ENCODE results near the gene BRD8. TPM values are rescaled to one million over a fixed set of nuclear protein-coding genes. Genes with fewer than 3 reads are reported as not detected.

BRD8 gene
- polyA plus RNA-seq, 1 of the 3 experiments (the other 2 are of a cell fraction), result 46.2 TPM

DNA sequence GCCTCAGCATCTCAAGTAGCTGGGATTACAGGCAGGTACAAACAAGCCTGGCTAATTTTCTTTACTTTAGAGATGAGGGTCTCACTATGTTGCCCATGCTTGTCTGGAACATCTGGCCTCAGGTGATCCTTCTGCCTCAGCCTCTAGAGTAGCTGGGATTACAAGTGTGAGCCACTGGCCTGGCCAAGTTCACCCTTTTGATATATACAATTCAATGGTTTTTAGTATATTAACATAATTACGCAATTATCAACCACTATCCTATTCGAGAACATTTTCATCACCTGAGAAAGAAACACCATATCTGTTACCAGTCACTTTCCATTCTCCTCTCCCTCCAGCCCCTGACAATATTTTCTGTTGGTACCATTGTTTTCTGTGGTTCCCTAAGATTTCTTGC, 38.4 kb upstream of the BRD8 start:
- CTCF ChIA-PET, result interaction anchor here (1.0 to 2.6 kb wide), 3 partner anchors 15 to 136 kb away, joined by 3 to 12 read pairs (median 10); partner anchors contain the start of gene KDM3B

DNA sequence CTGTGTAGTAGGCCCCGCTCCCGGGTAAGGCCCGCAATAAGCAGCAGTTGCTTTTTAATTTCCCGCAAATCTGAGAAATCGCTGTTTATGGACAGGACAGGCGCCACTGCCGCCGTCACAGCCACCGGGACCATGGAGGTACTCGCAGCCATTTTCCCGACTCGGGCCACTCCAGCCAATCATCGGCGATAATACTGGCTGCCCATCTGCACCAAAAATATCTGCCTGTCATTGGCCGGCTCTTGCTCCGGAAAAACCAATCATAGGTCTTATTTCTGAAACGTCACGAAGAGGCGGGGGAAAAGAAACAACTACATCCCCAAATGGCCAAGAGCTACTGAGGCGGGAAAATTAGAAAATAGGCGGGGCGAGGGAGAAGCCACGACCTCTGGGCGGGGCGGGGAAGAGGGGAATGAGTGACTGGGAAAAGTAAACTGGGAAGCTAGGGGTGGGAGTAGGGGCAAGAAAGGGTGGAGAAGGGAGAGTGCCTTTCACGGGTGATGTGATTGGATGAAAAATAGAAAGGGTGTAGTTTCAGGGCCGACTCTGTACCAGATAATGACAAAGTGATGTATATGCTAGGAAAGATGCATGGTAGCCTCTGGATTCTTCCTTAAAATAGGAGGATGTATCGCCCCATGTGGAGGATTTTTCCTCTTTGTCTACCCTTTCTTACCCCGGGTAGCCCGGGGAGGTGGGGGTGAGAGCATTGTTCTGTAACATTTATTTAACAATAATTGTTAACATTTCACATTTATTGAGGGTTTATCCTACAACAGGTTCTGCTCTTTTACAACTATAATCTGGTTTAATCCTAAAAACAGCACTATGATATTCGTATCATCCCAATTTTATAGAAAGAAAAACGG, 35.0 kb upstream of the BRD8 start, which contains the start of gene CDC23:
Gene CDC23 (minus strand): TSS at position 163 of the 869 bp plus-strand sequence. CDS start 11 bp downstream, at position 152.
- Histone ChIP-seq H2AFZ (ENCODE audit: low read depth) (peak within 1 kb of the TSS; percentile 91), H3K4me3 (ENCODE audit: low read depth in 2 of 2, low read length in 1 of 2) (peak within 1 kb of the TSS; percentile 79 to 95), H3K9me2 (no peaks in the 10 kb centered on the region), H3K27me3 (ENCODE audit: insufficient read depth) (no peaks in the 10 kb centered on the region), H3K79me2 (ENCODE audit: insufficient read depth) (peaks cover 48% of the 10 kb centered on the region), H3K27ac (ENCODE audit: low read depth in 2 of 2, low read length in 1 of 2) (peak within 1 kb of the TSS; percentile 56 to 64), H3K36me3 (replicated peaks in 1 of 2; ENCODE audit: control insufficient read depth in 1 of 2, insufficient read depth in 2 of 2, low read length in 1 of 2) (peaks cover 0 to 13% of the 10 kb centered on the region in 2 experiments), H3K4me2 (peak within 1 kb of the TSS; percentile 94), H3K9ac (peak within 1 kb of the TSS; percentile 90), H4K20me1 (ENCODE audit: insufficient read depth) (0 out of 2 replicates have a peak, but pooled peaks cover 3% of the 10 kb centered on the region), H3F3A (replicated peaks; ENCODE audit: insufficient read depth) (peaks cover 5% of the 10 kb centered on the region), H3K9me3 (no peaks in the 10 kb centered on the region), H3K4me1 (ENCODE audit: control insufficient read depth in 1 of 2, insufficient read depth in 2 of 2, low read depth in 1 of 2, low read length in 1 of 2) (peaks cover 5 to 12% of the 10 kb centered on the region in 2 experiments; a peak in 2 of 4 replicates)
- POLR2A ChIA-PET, result interaction anchor here (0.7 to 1.0 kb wide), 5 partner anchors 15 to 362 kb away, joined by 3 to 7 read pairs (median 4); partner anchors contain the start of gene KDM3B
- DNase-seq, result peak; percentile 92
- 7% methylated on average over 19 of the region's 32 CpGs for WGBS (ENCODE audit: low lambda C conversion rate)
- CTCF ChIA-PET, result interaction anchor here (0.8 to 3.7 kb wide), 9 partner anchors 9 to 435 kb away, joined by 3 to 17 read pairs (median 3); partner anchors contain the start of gene KDM3B
- no peak for TF ChIP-seq GATA2 (CRISPR knock-in tag; IDR thresholded peaks at IDR 0.05)
- no peak for TF ChIP-seq EP300 (IDR thresholded peaks at IDR 0.05; ENCODE audit: borderline replicate concordance in 1 of 2, low read depth in 1 of 2, low read length in 1 of 2)
- TF ChIP-seq MXI1 (IDR thresholded peaks at IDR 0.05; ENCODE audit: low read depth, low read length), result peak; percentile 96
- no peak for TF ChIP-seq TCF12 (IDR thresholded peaks at IDR 0.05)
- no peak for TF ChIP-seq MEF2A (IDR thresholded peaks at IDR 0.05; ENCODE audit: borderline replicate concordance, low read depth)
- no peak for TF ChIP-seq FOXM1 (IDR thresholded peaks at IDR 0.05; ENCODE audit: low read depth)
- no peak for TF ChIP-seq NRF1 (IDR thresholded peaks at IDR 0.05; ENCODE audit: low read depth, low read length)
- TF ChIP-seq, protein P1, sequence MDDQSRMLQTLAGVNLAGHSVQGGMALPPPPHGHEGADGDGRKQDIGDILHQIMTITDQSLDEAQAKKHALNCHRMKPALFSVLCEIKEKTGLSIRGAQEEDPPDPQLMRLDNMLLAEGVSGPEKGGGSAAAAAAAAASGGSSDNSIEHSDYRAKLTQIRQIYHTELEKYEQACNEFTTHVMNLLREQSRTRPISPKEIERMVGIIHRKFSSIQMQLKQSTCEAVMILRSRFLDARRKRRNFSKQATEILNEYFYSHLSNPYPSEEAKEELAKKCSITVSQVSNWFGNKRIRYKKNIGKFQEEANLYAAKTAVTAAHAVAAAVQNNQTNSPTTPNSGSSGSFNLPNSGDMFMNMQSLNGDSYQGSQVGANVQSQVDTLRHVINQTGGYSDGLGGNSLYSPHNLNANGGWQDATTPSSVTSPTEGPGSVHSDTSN (IDR thresholded peaks at IDR 0.05), result peak; percentile 74
- TF ChIP-seq POLR2AphosphoS5 (IDR thresholded peaks at IDR 0.05; ENCODE audit: low read depth, low read length), result peak; percentile 54; the same call in 1 of the 2 replicates
- TF ChIP-seq, protein P2, sequence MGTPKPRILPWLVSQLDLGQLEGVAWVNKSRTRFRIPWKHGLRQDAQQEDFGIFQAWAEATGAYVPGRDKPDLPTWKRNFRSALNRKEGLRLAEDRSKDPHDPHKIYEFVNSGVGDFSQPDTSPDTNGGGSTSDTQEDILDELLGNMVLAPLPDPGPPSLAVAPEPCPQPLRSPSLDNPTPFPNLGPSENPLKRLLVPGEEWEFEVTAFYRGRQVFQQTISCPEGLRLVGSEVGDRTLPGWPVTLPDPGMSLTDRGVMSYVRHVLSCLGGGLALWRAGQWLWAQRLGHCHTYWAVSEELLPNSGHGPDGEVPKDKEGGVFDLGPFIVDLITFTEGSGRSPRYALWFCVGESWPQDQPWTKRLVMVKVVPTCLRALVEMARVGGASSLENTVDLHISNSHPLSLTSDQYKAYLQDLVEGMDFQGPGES (IDR thresholded peaks at IDR 0.05; ENCODE audit: low read depth, low read length), result peak; percentile 78; the same call in 1 of the 2 replicates
- TF ChIP-seq ELF1 (IDR thresholded peaks at IDR 0.05), result no peak
- 0 out of 2 replicates have a peak, but pooled peaks have one; percentile 1 for TF ChIP-seq SMC3 (IDR thresholded peaks at IDR 0.05; ENCODE audit: low read depth, low read length)
- no peak for TF ChIP-seq GABPA (IDR thresholded peaks at IDR 0.05; ENCODE audit: low read depth)
- TF ChIP-seq, protein P3, sequence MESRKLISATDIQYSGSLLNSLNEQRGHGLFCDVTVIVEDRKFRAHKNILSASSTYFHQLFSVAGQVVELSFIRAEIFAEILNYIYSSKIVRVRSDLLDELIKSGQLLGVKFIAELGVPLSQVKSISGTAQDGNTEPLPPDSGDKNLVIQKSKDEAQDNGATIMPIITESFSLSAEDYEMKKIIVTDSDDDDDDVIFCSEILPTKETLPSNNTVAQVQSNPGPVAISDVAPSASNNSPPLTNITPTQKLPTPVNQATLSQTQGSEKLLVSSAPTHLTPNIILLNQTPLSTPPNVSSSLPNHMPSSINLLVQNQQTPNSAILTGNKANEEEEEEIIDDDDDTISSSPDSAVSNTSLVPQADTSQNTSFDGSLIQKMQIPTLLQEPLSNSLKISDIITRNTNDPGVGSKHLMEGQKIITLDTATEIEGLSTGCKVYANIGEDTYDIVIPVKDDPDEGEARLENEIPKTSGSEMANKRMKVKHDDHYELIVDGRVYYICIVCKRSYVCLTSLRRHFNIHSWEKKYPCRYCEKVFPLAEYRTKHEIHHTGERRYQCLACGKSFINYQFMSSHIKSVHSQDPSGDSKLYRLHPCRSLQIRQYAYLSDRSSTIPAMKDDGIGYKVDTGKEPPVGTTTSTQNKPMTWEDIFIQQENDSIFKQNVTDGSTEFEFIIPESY (IDR thresholded peaks at IDR 0.05; ENCODE audit: borderline replicate concordance, low read depth), result no peak
- TF ChIP-seq NFIC (IDR thresholded peaks at IDR 0.05; ENCODE audit: borderline replicate concordance), result no peak
- TF ChIP-seq, protein P4, sequence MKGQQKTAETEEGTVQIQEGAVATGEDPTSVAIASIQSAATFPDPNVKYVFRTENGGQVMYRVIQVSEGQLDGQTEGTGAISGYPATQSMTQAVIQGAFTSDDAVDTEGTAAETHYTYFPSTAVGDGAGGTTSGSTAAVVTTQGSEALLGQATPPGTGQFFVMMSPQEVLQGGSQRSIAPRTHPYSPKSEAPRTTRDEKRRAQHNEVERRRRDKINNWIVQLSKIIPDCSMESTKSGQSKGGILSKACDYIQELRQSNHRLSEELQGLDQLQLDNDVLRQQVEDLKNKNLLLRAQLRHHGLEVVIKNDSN (IDR thresholded peaks at IDR 0.05; ENCODE audit: borderline replicate concordance, low read depth), result no peak

More for the DNA sequence above, 38.4 kb upstream of the BRD8 start:
- Histone ChIP-seq H3K36me3 (replicated peaks in 1 of 2; ENCODE audit: control insufficient read depth in 1 of 2, insufficient read depth in 2 of 2, low read length in 1 of 2) (no peaks in the 10 kb centered on the region), H3K9me3 (no peaks in the 10 kb centered on the region), H4K20me1 (ENCODE audit: insufficient read depth) (no peaks in the 10 kb centered on the region), H3K9me2 (no peaks in the 10 kb centered on the region), H3K4me1 (ENCODE audit: control insufficient read depth in 1 of 2, insufficient read depth in 2 of 2, low read depth in 1 of 2, low read length in 1 of 2) (peaks cover 5 to 8% of the 10 kb centered on the region in 2 experiments; a peak in 2 of 4 replicates), H2AFZ (ENCODE audit: low read depth) (no peak overlapping the region), H3F3A (replicated peaks; ENCODE audit: insufficient read depth) (no peaks in the 10 kb centered on the region), H3K27ac (ENCODE audit: low read depth in 2 of 2, low read length in 1 of 2) (no peak overlapping the region), H3K4me2 (no peak overlapping the region), H3K79me2 (ENCODE audit: insufficient read depth) (peaks cover 14% of the 10 kb centered on the region), H3K4me3 (ENCODE audit: low read depth in 2 of 2, low read length in 1 of 2) (no peak overlapping the region), H3K27me3 (ENCODE audit: insufficient read depth) (no peaks in the 10 kb centered on the region), H3K9ac (no peak overlapping the region)
- no peak for DNase-seq
- TF ChIP-seq, protein P3 (IDR thresholded peaks at IDR 0.05; ENCODE audit: borderline replicate concordance, low read depth), result no peak
- TF ChIP-seq MXI1 (IDR thresholded peaks at IDR 0.05; ENCODE audit: low read depth, low read length) (no peak), TAF1 (IDR thresholded peaks at IDR 0.05; ENCODE audit: borderline replicate concordance, low read depth, low read length) (no peak)
- POLR2A ChIA-PET, result no interaction called here
- 82% methylated on average over 2 of the region's 2 CpGs for WGBS (ENCODE audit: low lambda C conversion rate)
